ENCODE results near the gene COL23A1. TPM values are rescaled to one million over a fixed set of nuclear protein-coding genes. Genes with fewer than 3 reads are reported as not detected.

COL23A1 gene
- total and polyA plus RNA-seq, 2 of the 8 experiments (the other 6 are each of a cell fraction or from before 2014, with no cell fraction given), result 3.1 to 4.7 TPM

DNA sequence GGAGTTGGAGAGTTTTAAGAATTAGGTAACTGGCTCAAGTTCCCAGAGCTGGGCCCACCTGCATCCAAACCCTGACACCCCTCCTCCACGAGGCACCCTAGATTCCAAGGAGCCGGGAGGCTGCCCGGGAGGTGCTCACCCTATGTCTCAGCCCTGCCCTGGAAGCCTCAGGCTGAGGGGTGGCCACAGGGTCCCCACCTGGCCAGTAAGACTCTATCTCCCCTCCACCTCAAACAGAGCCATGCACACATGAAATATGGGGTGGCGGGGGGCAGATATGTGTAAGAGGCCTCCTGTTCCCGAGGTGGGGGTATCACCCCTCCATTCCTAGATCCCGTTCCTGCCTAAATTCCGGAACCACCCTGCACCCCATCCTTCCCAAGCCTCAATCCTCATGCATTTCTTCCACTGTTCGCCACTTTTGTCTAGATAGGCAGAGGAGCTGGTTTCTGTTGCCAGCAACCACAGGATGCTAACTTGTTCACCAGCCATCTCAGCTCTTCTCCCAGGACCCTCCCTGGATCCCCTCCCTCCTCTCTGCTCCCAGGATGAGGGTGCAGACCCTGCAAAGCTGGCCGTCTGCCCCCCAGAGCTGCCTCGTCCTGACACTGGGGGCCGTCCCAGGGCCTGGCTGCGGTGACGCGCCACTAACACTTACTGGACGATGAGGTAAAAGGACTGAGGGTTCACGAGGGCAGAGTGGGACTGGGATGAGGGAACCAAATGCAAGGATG, 44.1 kb downstream of the COL23A1 start (continued):
- TF ChIP-seq, protein P1, sequence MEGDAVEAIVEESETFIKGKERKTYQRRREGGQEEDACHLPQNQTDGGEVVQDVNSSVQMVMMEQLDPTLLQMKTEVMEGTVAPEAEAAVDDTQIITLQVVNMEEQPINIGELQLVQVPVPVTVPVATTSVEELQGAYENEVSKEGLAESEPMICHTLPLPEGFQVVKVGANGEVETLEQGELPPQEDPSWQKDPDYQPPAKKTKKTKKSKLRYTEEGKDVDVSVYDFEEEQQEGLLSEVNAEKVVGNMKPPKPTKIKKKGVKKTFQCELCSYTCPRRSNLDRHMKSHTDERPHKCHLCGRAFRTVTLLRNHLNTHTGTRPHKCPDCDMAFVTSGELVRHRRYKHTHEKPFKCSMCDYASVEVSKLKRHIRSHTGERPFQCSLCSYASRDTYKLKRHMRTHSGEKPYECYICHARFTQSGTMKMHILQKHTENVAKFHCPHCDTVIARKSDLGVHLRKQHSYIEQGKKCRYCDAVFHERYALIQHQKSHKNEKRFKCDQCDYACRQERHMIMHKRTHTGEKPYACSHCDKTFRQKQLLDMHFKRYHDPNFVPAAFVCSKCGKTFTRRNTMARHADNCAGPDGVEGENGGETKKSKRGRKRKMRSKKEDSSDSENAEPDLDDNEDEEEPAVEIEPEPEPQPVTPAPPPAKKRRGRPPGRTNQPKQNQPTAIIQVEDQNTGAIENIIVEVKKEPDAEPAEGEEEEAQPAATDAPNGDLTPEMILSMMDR (IDR thresholded peaks at IDR 0.05; ENCODE audit: control extremely low read depth in 1 of 3, insufficient read depth in 1 of 3, low read depth in 1 of 3, low read length in 3 of 3), result no peak
- TF ChIP-seq ATF2 (IDR thresholded peaks at IDR 0.05; ENCODE audit: low read length) (no peak), KDM4A (IDR thresholded peaks at IDR 0.05; ENCODE audit: low read depth, low read length, severe bottlenecking) (no peak)

Measured in H1 (cell line).